SK-N-SH treated with all-trans-retinoic acid at 6 μM for 48 hours (cell line): ENCODE results near the gene COBL.

Experiments used
- CSDC2 ChIP-seq: fragments of 250-450 bp; sonication (Bioruptor Pico); IDR thresholded peaks from 2 replicates; pipeline ENCODE4 v1.5.0; 2020; ENCODE audit warnings: mild to moderate bottlenecking, moderate library complexity
- ESRRG ChIP-seq: fragments of 250-450 bp; sonication (Bioruptor Pico); IDR thresholded peaks from 2 replicates; pipeline ENCODE4 v1.6.1; 2021; ENCODE audit warnings: mild to moderate bottlenecking
- ISL1 ChIP-seq: fragments of 250-450 bp; sonication (Bioruptor Pico); IDR thresholded peaks from 2 replicates; pipeline ENCODE4 v2.1.2; 2022; ENCODE audit warnings: mild to moderate bottlenecking, moderate library complexity
- RARB ChIP-seq: fragments of 250-450 bp; sonication (Bioruptor Pico); IDR thresholded peaks from 2 replicates; pipeline ENCODE4 v1.8.0; 2021; ENCODE audit warnings: mild to moderate bottlenecking, moderate library complexity
- SNAI2 ChIP-seq: fragments of 250-450 bp; sonication (Bioruptor Pico); IDR thresholded peaks from 2 replicates; pipeline ENCODE4 v1.5.0; 2020; ENCODE audit warnings: mild to moderate bottlenecking, moderate library complexity

DNA sequence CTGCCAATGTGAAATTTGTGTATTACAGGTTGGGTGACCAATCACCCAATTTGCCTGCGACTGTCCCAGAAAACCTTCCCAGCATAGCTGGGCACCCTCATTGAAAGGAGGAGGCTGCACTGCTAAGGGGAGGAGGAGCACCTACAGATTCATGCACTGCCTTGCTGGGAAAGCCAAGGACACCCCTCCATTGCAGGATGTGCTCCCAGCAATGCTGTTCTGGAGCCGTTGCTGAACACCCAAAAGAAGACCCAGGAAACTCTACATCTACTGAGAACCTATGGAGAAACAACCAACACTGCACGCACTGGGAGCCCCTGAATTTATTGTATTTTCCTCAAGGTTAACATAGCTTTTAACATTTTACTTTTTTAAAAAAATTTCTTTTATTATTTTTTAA lies 295.7 kb downstream of the COBL start:
- TF ChIP-seq CSDC2 (CRISPR knock-in tag) (no peak), ESRRG (CRISPR knock-in tag) (no peak), RARB (CRISPR knock-in tag) (no peak), ISL1 (CRISPR knock-in tag) (no peak), SNAI2 (CRISPR knock-in tag) (no peak)
